Measurements from ENCODE around the gene MAST3. TPM values are rescaled to one million over a fixed set of nuclear protein-coding genes. Genes with fewer than 3 reads are reported as not detected.

Gene MAST3
- total and polyA plus RNA-seq, 7 donors = 2.6 to 16.3 (median 4.2) TPM

GRCh38 chr19:18161636-18162002 is 64.0 kb downstream of the MAST3 start:
- Histone ChIP-seq H3K4me3 (peak overlapping the region in 3 of 4 donors; percentile 40 to 52 (median 50)), H3K4me1 (peaks cover 0 to 31% (median 30%) of the 10 kb centered on the region in 4 donors), H3K27ac (peak overlapping the region in 2 of 4 donors; percentile 73 to 75), H3K36me3 (peaks cover 7 to 46% (median 26%) of the 10 kb centered on the region in 4 donors), H3K27me3 (no peaks in the 10 kb centered on the region), H3K9me3 (no peaks in the 10 kb centered on the region)
- intact Hi-C loops (cut with DNase I) = loop anchor here (2.0 to 5.0 kb wide), 2 partner anchors 49 to 154 kb away; partner anchors contain the start of gene ARRDC2
- TF ChIP-seq POLR2A (IDR thresholded peaks at IDR 0.05) (no peak), POLR2AphosphoS5 (IDR thresholded peaks at IDR 0.05) (no peak), EP300 (IDR thresholded peaks at IDR 0.05) (no peak)
- TF ChIP-seq, protein P1, sequence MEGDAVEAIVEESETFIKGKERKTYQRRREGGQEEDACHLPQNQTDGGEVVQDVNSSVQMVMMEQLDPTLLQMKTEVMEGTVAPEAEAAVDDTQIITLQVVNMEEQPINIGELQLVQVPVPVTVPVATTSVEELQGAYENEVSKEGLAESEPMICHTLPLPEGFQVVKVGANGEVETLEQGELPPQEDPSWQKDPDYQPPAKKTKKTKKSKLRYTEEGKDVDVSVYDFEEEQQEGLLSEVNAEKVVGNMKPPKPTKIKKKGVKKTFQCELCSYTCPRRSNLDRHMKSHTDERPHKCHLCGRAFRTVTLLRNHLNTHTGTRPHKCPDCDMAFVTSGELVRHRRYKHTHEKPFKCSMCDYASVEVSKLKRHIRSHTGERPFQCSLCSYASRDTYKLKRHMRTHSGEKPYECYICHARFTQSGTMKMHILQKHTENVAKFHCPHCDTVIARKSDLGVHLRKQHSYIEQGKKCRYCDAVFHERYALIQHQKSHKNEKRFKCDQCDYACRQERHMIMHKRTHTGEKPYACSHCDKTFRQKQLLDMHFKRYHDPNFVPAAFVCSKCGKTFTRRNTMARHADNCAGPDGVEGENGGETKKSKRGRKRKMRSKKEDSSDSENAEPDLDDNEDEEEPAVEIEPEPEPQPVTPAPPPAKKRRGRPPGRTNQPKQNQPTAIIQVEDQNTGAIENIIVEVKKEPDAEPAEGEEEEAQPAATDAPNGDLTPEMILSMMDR (IDR thresholded peaks at IDR 0.05) = no peak
- DNase-seq = no peak
- WGBS, 2 donors = 62 to 71% methylated on average over 19 of the region's 19 CpGs

DNA sequence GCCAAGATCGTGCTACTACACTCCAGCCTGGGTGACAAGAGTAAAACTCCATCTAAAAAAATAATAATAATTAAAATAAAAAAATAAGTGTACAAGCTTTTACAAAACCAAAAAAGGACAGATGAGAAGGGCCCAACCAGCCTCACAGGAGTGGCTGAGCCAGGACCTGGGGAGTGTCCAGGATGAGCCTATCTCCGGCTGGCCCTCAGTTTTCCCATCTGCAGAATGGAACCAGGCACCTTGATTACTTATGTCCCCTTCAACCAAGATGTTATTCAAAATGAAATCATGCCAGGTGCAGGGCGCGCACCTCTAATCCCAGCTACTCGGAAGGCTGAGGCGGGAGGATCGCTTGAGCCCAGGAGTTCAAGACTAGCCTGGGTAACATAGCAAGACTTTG is 66.5 kb downstream of the MAST3 start:
- intact Hi-C loops (cut with DNase I) = loop anchor here (5.0 kb wide), 1 partner anchor 157 kb away; the partner anchor contains the start of gene ARRDC2
- peaks cover 15 to 70% (median 41%) of the 10 kb centered on the region in 4 donors for H3K36me3 ChIP-seq
- H3K9me3 ChIP-seq = no peaks in the 10 kb centered on the region
- WGBS, 2 donors = 97% methylated on average over 7 of the region's 7 CpGs
- H3K4me3 ChIP-seq = no peak overlapping the region
- no peaks in the 10 kb centered on the region for H3K27me3 ChIP-seq
- peaks cover 0 to 19% (median 15%) of the 10 kb centered on the region in 4 donors for H3K4me1 ChIP-seq
- no peak for DNase-seq
- H3K27ac ChIP-seq = no peak overlapping the region
- TF ChIP-seq, protein P1 (IDR thresholded peaks at IDR 0.05) = no peak

- intact Hi-C loops (cut with DNase I) = no loop called here
- no peaks in the 10 kb centered on the region for H3K9me3 ChIP-seq
- H3K27me3 ChIP-seq = no peaks in the 10 kb centered on the region
- DNase-seq = no peak
- H3K36me3 ChIP-seq = peaks cover 15 to 79% (median 43%) of the 10 kb centered on the region in 4 donors
- TF ChIP-seq POLR2AphosphoS5 (IDR thresholded peaks at IDR 0.05) = no peak
- TF ChIP-seq, protein P1 (IDR thresholded peaks at IDR 0.05) = no peak
- TF ChIP-seq EP300 (IDR thresholded peaks at IDR 0.05) = no peak
- TF ChIP-seq POLR2A (IDR thresholded peaks at IDR 0.05) = no peak
- H3K4me3 ChIP-seq = no peak overlapping the region
- WGBS, 2 donors = 91 to 95% methylated on average over 15 of the region's 15 CpGs
- H3K4me1 ChIP-seq = peaks cover 0 to 10% (median 9%) of the 10 kb centered on the region in 4 donors
- H3K27ac ChIP-seq = no peak overlapping the region
Observed at GRCh38 chr19:18165794-18166544, 68.4 kb downstream of the MAST3 start.

DNA sequence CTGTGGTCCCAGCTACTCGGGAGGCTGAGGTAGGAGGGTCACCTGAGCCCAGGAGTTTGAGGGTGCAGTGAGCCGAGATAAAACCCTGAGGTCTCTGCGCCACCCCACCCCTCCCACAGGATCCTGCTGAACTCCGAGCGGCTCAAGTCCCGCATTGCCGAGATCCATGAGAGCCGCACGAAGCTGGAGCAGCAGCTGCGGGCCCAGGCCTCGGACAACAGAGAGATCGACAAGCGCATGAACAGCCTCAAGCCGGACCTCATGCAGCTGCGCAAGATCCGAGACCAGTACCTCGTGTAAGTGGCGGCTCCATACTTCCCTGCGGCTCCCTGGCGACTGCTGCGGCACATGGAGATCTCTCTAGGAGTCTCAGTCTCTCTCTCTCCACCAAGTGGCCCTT is 69.4 kb downstream of the MAST3 start:
- 94 to 95% methylated on average over 21 of the region's 21 CpGs for WGBS, 2 donors
- Histone ChIP-seq H3K27ac (no peak overlapping the region), H3K4me1 (peaks cover 0 to 2% (median under 1%) of the 10 kb centered on the region in 4 donors), H3K9me3 (no peaks in the 10 kb centered on the region), H3K36me3 (peaks cover 15 to 78% (median 42%) of the 10 kb centered on the region in 4 donors), H3K4me3 (no peak overlapping the region), H3K27me3 (no peaks in the 10 kb centered on the region)
- no peak for TF ChIP-seq EP300 (IDR thresholded peaks at IDR 0.05)
- TF ChIP-seq, protein P1 (IDR thresholded peaks at IDR 0.05) = no peak
- TF ChIP-seq POLR2A (IDR thresholded peaks at IDR 0.05) = no peak
- intact Hi-C loops (cut with DNase I) = no loop called here
- no peak for DNase-seq
